HG03159 (cell line): ENCODE measurements around the gene ZGRF1.
"Not testable (repeated sequence)": the region's sequence is repeated elsewhere in the genome, so short reads cannot be mapped to it uniquely, and the experiment has no call there.

Source experiments
- ATAC-seq: cut with Tn5 transposase; IDR thresholded peaks from one replicate; pipeline ENCODE4 v1.9.1; 2021; ENCODE audit warnings: mild to moderate bottlenecking, moderate library complexity; ENCODE audit not compliant: unreplicated experiment

The ZGRF1 gene

GRCh38 chr4:112644595-112645535 lies 8.2 kb upstream of the ZGRF1 start:
- not testable (repeated sequence) for ATAC-seq

GRCh38 chr4:112642526-112642925 lies 5.8 kb upstream of the ZGRF1 start:
- ATAC-seq: no peak

- ATAC-seq: no peak
Measured at GRCh38 chr4:112637552-112637866, 800 bp upstream of the ZGRF1 start.

GRCh38 chr4:112633477-112634235 lies 3.1 kb downstream of the ZGRF1 start:
- no peak for ATAC-seq

- no peak for ATAC-seq
Measured at GRCh38 chr4:112626228-112626627, 10.5 kb downstream of the ZGRF1 start.

- ATAC-seq: no peak
Measured at GRCh38 chr4:112616984-112617383, 19.7 kb downstream of the ZGRF1 start.

- not testable (repeated sequence) for ATAC-seq
Measured at GRCh38 chr4:112612814-112613213, 23.9 kb downstream of the ZGRF1 start.

- ATAC-seq: peak; percentile 63
Measured at GRCh38 chr4:112604589-112604988, 32.1 kb downstream of the ZGRF1 start.

GRCh38 chr4:112594993-112595392 lies 41.7 kb downstream of the ZGRF1 start:
- no peak for ATAC-seq

GRCh38 chr4:112593438-112594133 lies 43.1 kb downstream of the ZGRF1 start:
- ATAC-seq: peak; percentile 79

- ATAC-seq: no peak
Measured at GRCh38 chr4:112592717-112593116, 44.0 kb downstream of the ZGRF1 start.

GRCh38 chr4:112591593-112591992 lies 45.1 kb downstream of the ZGRF1 start:
- no peak for ATAC-seq

GRCh38 chr4:112589206-112589605 lies 47.5 kb downstream of the ZGRF1 start:
- ATAC-seq: no peak

GRCh38 chr4:112585977-112586736 lies 50.6 kb downstream of the ZGRF1 start:
- no peak for ATAC-seq

- ATAC-seq: no peak
Measured at GRCh38 chr4:112567536-112567935, 69.2 kb downstream of the ZGRF1 start.

GRCh38 chr4:112564706-112565270 lies 71.9 kb downstream of the ZGRF1 start:
- ATAC-seq: no peak

GRCh38 chr4:112563431-112564200 lies 73.1 kb downstream of the ZGRF1 start:
- no peak for ATAC-seq

GRCh38 chr4:112562254-112562879 lies 74.3 kb downstream of the ZGRF1 start:
- ATAC-seq: no peak

GRCh38 chr4:112560084-112560483 lies 76.6 kb downstream of the ZGRF1 start:
- ATAC-seq: peak; percentile 78
